ENCODE measurements around the gene TEPSIN. TPM values are rescaled to one million over a fixed set of nuclear protein-coding genes. Genes with fewer than 3 reads are reported as not detected.

Gene TEPSIN
- total and polyA plus RNA-seq, 2 of the 13 experiments (the other 11 are each of a cell fraction or from before 2014, with no cell fraction given), result 16.1 to 18.8 TPM

- no peak for TF ChIP-seq ZBTB43 (CRISPR knock-in tag; conservative IDR thresholded peaks at IDR 0.05)
- no peak for TF ChIP-seq ZBED4 (CRISPR knock-in tag; IDR thresholded peaks at IDR 0.05; ENCODE audit: borderline replicate concordance)
- no peak for TF ChIP-seq ZNF672 (CRISPR knock-in tag; IDR thresholded peaks at IDR 0.05)
Measured at GRCh38 chr17:81257533-81257932, 18.7 kb upstream of the TEPSIN start (continued).

- BruUV-seq (replicated peaks), result no TSS peak
- peaks cover 30 to 37% of the 10 kb centered on the region in 2 experiments for H3K36me3 ChIP-seq (replicated peaks in 1 of 2; ENCODE audit: control insufficient read depth in 1 of 2, insufficient read depth in 2 of 2, low read length in 2 of 2)
- peaks cover 4% of the 10 kb centered on the region; the same call in 1 of the 2 replicates for H4K20me1 ChIP-seq (ENCODE audit: insufficient read depth, low read length)
- no peaks in the 10 kb centered on the region for H3K9me3 ChIP-seq (ENCODE audit: low read length)
- H3K4me2 ChIP-seq (ENCODE audit: low read depth, low read length), result no peak overlapping the region
- 96% methylated on average over 12 of the region's 12 CpGs for WGBS (ENCODE audit: low lambda C conversion rate)
- FAIRE-seq (no peak), DNase-seq (ENCODE audit: low spot score) (no peak), ATAC-seq (no peak)
- H3K27ac ChIP-seq (ENCODE audit: extremely low read length, insufficient read depth, low read length), result no peak overlapping the region
- H2AFZ ChIP-seq (ENCODE audit: low read length), result no peak overlapping the region
- no peaks in the 10 kb centered on the region for H3K27me3 ChIP-seq (ENCODE audit: control insufficient read depth in 1 of 2, insufficient read depth in 2 of 2, low read length in 2 of 2)
- H3K79me2 ChIP-seq (ENCODE audit: insufficient read depth, low read length), result no peaks in the 10 kb centered on the region
- H3K4me1 ChIP-seq (ENCODE audit: insufficient read depth, low read length), result peaks cover 26% of the 10 kb centered on the region
- POLR2A ChIA-PET, result no interaction called here
- H3K4me3 ChIP-seq (replicated peaks in 1 of 3; ENCODE audit: insufficient read depth in 1 of 3, low read depth in 2 of 3, low read length in 3 of 3), result no peak overlapping the region
- CTCF ChIA-PET (ENCODE audit: low intra/inter-chr PET ratio, low total read pairs), result no interaction called here
- intact Hi-C loops (cut with micrococcal nuclease; ENCODE audit: unreplicated experiment) (no loop called here), in situ Hi-C loops (cut with HindIII; ENCODE audit: extremely low pct_ligation_motif_present, low pct_unique_long_range_greater_than_20kb) (loop anchor here (5.0 kb wide), 1 partner anchor 226 kb away; no protein-coding TSS in a partner anchor)
- no peak overlapping the region for H3K9ac ChIP-seq (ENCODE audit: insufficient read depth, low read depth, low read length)
- TF ChIP-seq ZSCAN12 (CRISPR knock-in tag; IDR thresholded peaks at IDR 0.05) (no peak), FIP1L1 (IDR thresholded peaks at IDR 0.05; ENCODE audit: borderline replicate concordance, insufficient read depth, low read depth, low read length) (no peak), NONO (IDR thresholded peaks at IDR 0.05) (no peak), NONO (CRISPR knock-in tag; conservative IDR thresholded peaks at IDR 0.05) (no peak), ARID2 (CRISPR knock-in tag; IDR thresholded peaks at IDR 0.05; ENCODE audit: borderline replicate concordance) (no peak), GATAD1 (CRISPR knock-in tag; IDR thresholded peaks at IDR 0.05) (no peak), ZNF782 (CRISPR knock-in tag; IDR thresholded peaks at IDR 0.05; ENCODE audit: borderline replicate concordance) (no peak), ZNF850 (CRISPR knock-in tag; conservative IDR thresholded peaks at IDR 0.05) (no peak), DMTF1 (CRISPR knock-in tag; IDR thresholded peaks at IDR 0.05) (no peak), ZFAT (CRISPR knock-in tag; conservative IDR thresholded peaks at IDR 0.05) (no peak), ISX (CRISPR knock-in tag; conservative IDR thresholded peaks at IDR 0.05) (no peak), KLF11 (CRISPR knock-in tag; IDR thresholded peaks at IDR 0.05) (no peak)
Measured at GRCh38 chr17:81256616-81257015, 17.8 kb upstream of the TEPSIN start.
